Transverse colon (tissue), 3 donors: ENCODE data around the gene MTNR1B.

Experiments
- POLR2A ChIP-seq: fragments of 450-650 bp; IDR thresholded peaks from one replicate; pipeline ENCODE4 v1.6.1; 2016; ENCODE audit warnings: antibody characterized with exemption, mild to moderate bottlenecking, moderate library complexity
- TF ChIP-seq, protein P1 (sequence below), 5 experiments: fragments of 200-600 bp in 3 of 5; fragments of 450-650 bp in 2 of 5; sonication (generic) in 3 of 5; IDR thresholded peaks; 1 replicate in 2 of 5; 2 replicates in 3 of 5; pipeline ENCODE4 v1.5.1; 2016 to 2017; ENCODE audit warnings: antibody characterized with exemption in 5 of 5, inconsistent platforms in 3 of 5, mild to moderate bottlenecking in 2 of 5, moderate library complexity in 1 of 5

DNA sequence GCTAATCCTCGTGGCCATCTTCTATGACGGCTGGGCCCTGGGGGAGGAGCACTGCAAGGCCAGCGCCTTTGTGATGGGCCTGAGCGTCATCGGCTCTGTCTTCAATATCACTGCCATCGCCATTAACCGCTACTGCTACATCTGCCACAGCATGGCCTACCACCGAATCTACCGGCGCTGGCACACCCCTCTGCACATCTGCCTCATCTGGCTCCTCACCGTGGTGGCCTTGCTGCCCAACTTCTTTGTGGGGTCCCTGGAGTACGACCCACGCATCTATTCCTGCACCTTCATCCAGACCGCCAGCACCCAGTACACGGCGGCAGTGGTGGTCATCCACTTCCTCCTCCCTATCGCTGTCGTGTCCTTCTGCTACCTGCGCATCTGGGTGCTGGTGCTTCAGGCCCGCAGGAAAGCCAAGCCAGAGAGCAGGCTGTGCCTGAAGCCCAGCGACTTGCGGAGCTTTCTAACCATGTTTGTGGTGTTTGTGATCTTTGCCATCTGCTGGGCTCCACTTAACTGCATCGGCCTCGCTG is 12.1 kb downstream of the MTNR1B start:
- TF ChIP-seq, protein P1, sequence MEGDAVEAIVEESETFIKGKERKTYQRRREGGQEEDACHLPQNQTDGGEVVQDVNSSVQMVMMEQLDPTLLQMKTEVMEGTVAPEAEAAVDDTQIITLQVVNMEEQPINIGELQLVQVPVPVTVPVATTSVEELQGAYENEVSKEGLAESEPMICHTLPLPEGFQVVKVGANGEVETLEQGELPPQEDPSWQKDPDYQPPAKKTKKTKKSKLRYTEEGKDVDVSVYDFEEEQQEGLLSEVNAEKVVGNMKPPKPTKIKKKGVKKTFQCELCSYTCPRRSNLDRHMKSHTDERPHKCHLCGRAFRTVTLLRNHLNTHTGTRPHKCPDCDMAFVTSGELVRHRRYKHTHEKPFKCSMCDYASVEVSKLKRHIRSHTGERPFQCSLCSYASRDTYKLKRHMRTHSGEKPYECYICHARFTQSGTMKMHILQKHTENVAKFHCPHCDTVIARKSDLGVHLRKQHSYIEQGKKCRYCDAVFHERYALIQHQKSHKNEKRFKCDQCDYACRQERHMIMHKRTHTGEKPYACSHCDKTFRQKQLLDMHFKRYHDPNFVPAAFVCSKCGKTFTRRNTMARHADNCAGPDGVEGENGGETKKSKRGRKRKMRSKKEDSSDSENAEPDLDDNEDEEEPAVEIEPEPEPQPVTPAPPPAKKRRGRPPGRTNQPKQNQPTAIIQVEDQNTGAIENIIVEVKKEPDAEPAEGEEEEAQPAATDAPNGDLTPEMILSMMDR (IDR thresholded peaks at IDR 0.05): no peak
- no peak for TF ChIP-seq POLR2A
